HepG2 (cell line): ENCODE results near the gene KCNE5.

Experiments
- CTCF ChIP-seq: sonication (generic); formaldehyde crosslinking; IDR thresholded peaks from 2 replicates; pipeline ENCODE4 v1.5.0; 2020; ENCODE audit warnings: mild to moderate bottlenecking, missing genetic modification reagents, moderate library complexity
- EP300 ChIP-seq, 3 experiments: sonication (generic) in 1 of 3; formaldehyde crosslinking in 1 of 3; IDR thresholded peaks; 2 replicates each; pipeline versions ENCODE4 v1.5.1 to v1.6.1; 2011 to 2020; ENCODE audit warnings: low read depth in 2 of 3, low read length in 2 of 3, borderline replicate concordance in 1 of 3, improper control_type of control experiment in 1 of 3, mild to moderate bottlenecking in 1 of 3, missing genetic modification reagents in 1 of 3, moderate library complexity in 1 of 3
- GABPA ChIP-seq, 2 experiments: IDR thresholded peaks; 2 replicates each; pipeline ENCODE4 v1.6.1; 2011 to 2016; ENCODE audit warnings: low read depth in 2 of 2, low read length in 1 of 2, missing biosample characterization in 1 of 2, missing genetic modification characterization in 1 of 2
- PRMT3 ChIP-seq: sonication (generic); formaldehyde crosslinking; IDR thresholded peaks from 2 replicates; pipeline ENCODE4 v1.8.1; 2022; ENCODE audit warnings: low read depth, mild to moderate bottlenecking, moderate library complexity, missing genetic modification reagents, borderline replicate concordance
- STAT6 ChIP-seq: sonication (generic); formaldehyde crosslinking; IDR thresholded peaks from 2 replicates; pipeline ENCODE4 v1.4.0; 2020; ENCODE audit warnings: missing genetic modification reagents, mild to moderate bottlenecking, borderline replicate concordance
- ZNF232 ChIP-seq: sonication (generic); formaldehyde crosslinking; IDR thresholded peaks from 2 replicates; pipeline ENCODE4 v1.4.0; 2020; ENCODE audit warnings: missing genetic modification reagents, borderline replicate concordance
- ZNF670 ChIP-seq: sonication (generic); formaldehyde crosslinking; IDR thresholded peaks from 2 replicates; pipeline ENCODE4 v1.8.0; 2022; ENCODE audit warnings: mild to moderate bottlenecking, missing genetic modification reagents, borderline replicate concordance

- TF ChIP-seq EP300 (IDR thresholded peaks at IDR 0.05; ENCODE audit: low read depth in 2 of 2, low read length in 2 of 2): no peak
- no peak for TF ChIP-seq EP300 (CRISPR knock-in tag; IDR thresholded peaks at IDR 0.05; ENCODE audit: borderline replicate concordance)
- TF ChIP-seq ZNF232 (CRISPR knock-in tag): no peak
- TF ChIP-seq GABPA (IDR thresholded peaks at IDR 0.05; ENCODE audit: low read depth, low read length): no peak
- no peak for TF ChIP-seq GABPA (CRISPR knock-in tag; IDR thresholded peaks at IDR 0.05; ENCODE audit: low read depth)
- TF ChIP-seq CTCF (CRISPR knock-in tag): no peak
- TF ChIP-seq ZNF670: no peak
- no peak for TF ChIP-seq PRMT3 (CRISPR knock-in tag)
- TF ChIP-seq STAT6: no peak
Measured at GRCh38 chrX:109614951-109615350, 10.0 kb downstream of the KCNE5 start.
